ENCODE data around the gene PPP2R2C.

GRCh38 chr4:6394671-6395081 lies 77.7 kb downstream of the PPP2R2C start:
- TF ChIP-seq CTCF (conservative IDR thresholded peaks at IDR 0.05; ENCODE audit: low read depth, low read length) (no peak), EZH2 (IDR thresholded peaks at IDR 0.05; ENCODE audit: low read length, unreplicated experiment) (no peak), EZH2phosphoT487 (IDR thresholded peaks at IDR 0.05; ENCODE audit: borderline replicate concordance, low read length) (no peak)

All from PC-3 (cell line).